NCI-H146 (cell line): ENCODE results near the gene ZNF48.
"Not testable (repeated sequence)": the region's sequence is repeated elsewhere in the genome, so short reads cannot be mapped to it uniquely, and the experiment has no call there.

Experiments
- DNase-seq: peaks from one replicate; lab custom pipeline; 2025; lab: John Stamatoyannopoulos, UW

Gene ZNF48

DNA sequence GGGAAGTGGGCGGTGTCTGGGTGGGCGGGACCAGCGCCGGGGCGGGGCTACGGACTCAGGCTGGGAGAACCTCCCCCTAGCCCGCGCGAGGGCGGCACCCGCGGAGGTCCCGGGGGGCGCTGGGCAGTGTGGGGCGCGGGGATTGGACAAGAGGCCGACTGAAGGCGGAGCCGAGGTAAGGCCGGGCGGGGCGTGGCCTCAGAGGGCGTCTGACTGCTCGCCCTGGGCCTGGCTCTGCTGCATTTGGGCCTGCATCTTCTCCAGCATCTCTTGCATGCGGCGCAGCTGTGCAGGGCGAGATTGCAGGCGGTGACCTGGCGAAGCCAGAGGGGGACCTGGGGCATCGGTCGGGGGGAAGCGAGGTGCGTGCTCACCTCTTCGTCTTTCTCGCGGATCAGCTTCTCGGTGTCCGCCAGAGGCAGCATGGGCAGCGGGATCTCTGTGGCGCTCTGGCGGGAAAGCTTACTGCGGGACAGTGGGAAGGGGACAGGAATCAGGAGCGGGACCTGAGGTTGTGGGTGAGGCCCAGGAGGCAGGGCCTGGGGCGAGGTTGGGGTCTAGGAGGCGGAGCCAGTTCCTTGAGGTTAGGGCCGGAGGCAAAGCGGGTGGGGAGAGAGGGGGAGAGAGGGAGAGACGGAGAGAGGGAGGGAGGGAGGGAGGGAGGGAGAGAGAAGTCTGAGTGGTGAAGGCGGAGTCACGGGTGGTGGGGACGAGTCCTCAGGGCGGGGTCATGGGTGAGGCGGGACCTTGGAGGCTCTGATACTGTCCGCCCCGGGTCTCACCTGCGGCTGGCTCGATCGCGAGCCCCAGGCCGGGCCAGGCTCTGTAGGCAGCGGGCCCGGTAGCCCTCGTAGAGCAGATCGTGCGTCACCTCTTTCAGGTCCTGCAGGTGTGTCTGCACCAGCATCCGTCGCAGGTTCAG lies 16.7 kb upstream of the ZNF48 start:
- DNase-seq: peak; percentile 99

DNA sequence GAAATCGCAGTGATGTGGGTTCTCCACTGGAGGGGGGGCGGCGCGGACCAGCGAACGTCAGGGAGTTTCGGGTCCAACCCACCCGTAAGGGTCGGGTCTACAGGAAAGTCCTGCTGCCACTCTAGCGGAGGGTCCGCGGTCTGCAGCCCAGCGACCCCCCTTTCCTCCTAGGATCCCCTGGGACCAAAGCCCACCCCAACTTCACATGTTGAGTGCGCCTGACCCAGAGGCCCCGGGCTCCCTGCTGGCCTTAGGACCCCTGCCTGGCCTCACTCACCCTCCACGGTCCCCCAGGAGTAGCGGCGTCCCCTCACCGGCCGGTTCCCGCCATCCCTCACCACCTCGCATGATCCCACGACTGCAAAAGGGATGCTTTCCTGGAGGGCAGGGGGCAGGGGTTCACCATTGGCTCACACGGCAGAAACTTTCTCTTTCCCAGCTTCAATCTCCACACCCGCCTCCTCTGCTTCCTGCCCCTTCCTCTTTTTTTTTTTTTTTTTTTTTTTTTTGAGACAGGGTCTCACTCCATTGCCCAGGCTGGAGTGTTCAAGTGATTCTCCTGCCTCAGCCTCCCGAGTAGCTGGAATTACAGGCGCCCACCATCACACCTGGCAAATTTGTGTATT lies 15.9 kb upstream of the ZNF48 start:
- no peak for DNase-seq

DNA sequence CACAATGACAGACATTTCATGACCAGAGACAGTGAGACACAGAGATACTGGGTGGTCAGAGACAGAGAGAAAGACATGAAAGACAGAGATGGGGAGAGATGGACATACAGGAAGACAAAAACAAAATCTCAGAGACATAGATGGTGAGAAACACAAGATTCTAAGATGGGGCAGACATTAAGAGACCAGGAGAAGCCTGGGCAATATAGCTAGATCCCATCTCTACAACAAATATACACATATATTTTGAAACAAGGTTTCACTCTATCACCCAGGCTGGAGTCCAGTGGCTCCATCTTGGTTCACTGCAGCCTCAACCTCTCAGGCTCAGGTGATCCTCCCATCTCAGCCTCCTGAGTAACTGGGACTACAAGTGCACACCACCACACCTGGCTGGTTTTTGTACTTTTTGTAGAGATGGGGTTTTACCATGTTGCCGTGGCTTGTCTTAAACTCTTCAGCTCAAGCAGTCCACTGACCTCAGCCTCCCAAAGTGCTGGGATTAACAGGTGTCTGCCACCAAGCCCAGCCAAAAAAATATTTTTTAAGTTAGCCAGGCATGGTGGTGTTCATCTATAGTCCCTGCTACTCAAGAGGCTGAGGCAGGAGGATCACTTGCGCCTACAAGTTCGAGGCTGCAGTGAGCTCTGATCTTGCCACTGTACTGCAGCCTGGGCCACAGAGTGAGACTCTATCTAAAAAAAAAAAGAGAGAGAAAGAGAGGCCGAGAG lies 15.0 kb upstream of the ZNF48 start:
- no peak for DNase-seq

DNA sequence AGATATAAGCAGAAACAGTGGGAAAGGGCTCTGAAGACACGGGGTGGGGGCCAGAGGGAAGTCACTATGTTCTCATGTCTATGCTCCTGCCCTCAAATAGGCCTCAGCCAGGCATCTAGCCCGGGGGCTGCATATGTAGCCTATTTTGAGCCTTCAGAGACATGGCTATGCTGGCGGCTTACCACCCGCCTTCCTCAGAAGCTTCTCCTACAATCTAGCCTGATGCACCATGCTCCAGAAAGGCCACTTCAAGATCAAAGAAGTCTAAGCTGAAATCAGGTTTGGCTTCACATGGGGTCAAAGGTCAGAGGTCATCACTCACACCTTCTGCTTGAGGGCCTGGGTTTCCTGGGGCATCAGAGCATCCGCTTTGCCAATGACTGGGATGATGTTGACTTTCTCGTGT lies 14.4 kb upstream of the ZNF48 start:
- DNase-seq: no peak

DNA sequence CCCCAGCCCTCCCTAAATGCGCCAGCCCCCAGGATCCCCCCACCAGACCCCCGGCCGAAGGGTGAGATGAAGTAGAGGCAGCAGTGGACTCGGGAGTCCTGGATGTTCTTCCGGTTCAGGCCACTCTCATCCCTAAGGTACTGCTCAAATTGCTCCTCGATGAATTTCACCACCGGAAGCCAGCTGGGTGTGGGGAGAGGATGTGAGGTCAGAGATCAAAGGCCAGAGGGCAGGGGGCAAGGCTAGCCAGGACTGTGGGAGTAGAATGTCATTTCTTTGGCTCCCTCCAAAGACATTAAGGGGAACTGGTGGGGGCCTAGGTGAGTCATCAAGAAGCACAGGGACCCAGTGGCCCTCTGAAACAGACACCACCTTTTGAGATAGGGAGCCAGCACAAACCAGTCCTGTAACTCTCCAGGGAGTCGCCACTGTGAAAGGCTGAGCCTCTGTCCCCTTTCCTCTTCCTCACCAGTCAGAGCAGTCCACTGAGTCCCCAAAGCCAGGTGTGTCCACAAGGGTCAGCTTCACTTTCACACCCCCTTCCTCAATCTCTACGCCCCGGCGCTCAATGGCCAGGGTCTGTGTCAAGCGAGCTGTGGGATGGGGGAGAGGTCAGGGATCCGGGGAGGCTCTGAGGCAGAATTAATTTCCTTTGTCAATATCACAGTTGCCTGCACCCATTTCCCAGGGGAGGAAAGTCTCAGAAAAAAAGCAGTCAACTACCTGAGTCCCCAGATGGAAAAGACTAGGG lies 13.8 kb upstream of the ZNF48 start:
- no peak for DNase-seq

DNA sequence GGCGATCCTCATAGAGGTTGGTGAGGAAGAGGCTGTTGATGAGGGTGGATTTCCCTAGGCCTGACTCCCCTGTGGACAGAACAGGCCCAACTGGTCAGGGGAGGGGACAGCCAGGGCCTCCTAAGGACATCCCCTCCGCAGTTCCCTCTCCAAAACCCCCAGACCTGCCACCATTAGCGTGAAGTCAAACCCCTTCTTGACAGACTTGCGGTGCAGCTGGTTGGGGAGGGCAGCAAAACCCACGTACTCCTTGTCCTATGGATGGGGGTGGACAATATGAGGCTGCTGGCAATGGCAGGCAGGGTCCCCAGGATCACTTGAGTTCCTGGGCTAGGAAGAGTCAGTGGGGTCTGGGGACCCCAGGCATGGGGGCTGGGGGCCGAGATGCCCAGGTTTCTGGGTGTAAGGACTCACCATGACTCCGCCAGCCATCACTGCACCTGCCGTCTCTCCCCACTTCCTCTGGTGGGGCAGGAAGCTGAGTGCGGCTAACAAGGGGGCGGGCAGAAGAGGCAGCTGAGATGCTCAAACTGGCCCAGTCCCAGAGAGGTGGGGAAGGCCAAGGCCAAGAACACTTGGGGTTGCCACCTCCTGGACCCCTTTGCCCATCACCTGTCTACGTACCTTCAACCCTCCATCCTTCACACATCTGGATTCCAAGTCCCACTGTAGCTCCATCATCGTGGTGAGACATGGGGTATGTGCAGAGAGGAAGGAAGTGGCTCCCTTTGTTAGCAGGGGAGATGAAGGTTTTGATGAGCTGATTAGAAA lies 12.9 kb upstream of the ZNF48 start, which contains the start of gene SEPTIN1:
SEPTIN1 (minus strand) TSS at position 451 of the 771 bp plus-strand sequence; CDS start at position 432, 19 bp downstream.
- no peak for DNase-seq

DNA sequence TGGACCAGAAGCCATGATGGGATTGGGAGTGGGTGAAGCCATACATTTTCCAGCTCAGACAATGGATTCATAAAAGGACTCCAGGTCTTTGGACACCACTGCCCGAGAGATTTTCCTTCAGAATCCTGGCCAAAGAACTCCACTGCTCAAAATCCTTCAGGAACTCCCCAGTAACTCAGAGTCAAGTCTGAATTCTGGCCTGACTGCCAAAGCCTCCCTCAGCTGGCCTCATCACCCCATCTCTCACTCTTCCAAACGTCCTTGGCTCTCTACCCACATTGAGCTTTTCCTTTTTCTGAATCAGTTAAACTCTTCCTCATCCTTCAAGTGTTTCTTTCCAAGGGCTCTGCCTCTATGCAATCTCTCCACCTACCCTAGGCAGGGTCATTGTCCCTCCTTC lies 11.7 kb upstream of the ZNF48 start:
- no peak for DNase-seq

DNA sequence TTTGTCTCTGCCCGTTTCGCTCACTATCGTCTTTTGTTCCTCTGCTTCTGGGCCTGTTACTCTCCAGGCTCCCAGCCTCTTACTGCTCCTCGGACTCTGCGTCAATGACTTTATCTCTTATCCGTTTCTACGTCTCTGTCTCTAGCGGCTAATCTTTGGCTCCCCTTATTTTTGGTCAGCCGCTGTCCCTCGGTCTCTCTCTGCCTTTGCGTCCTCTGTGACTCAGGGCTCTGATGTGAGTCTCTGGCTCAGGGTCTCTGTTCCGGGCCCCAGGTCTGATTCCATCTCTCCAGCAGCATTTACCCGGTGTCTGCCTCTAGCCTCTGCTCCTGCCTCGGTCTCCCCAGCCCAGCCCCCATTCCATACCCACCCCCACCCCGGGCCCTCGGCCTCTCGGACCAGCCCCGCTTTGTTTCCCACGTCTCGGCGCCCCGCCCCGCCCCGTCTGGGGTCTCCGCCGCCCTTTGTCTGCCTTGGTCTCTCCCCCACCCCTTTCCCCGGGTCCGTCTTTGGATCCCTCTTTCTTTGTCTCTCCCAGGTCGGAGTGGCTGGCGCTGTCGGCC lies 547 bp upstream of the ZNF48 start:
- peak; percentile 65 for DNase-seq

DNA sequence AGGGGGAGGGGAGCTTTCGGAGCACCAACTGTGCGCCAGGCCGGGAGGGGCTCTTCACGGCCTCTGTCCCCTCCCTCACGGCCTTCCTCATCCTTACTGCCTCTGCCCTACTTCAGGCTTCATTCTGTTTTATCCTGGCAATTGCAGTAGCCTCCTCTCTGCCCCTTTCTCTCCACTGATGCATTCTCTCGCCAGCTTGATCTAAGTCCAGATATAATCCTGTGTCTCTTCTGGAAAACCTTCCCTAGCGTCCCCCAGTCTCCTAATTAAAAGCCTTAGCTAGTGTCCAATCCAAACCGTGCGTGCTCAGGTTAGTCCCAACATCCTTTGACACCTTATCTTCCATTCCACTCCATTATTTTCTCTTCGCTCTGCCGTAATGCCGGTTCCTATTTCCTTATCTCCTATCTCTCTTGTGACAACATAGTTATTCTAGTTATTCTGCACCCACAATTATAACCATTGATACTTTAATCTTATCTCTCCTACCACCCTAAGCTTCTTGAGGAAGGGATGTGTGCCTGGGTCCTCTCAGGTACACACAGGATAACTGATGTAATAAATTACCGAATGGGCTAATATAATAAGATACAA lies 869 bp downstream of the ZNF48 start:
- DNase-seq: peak; percentile 68

DNA sequence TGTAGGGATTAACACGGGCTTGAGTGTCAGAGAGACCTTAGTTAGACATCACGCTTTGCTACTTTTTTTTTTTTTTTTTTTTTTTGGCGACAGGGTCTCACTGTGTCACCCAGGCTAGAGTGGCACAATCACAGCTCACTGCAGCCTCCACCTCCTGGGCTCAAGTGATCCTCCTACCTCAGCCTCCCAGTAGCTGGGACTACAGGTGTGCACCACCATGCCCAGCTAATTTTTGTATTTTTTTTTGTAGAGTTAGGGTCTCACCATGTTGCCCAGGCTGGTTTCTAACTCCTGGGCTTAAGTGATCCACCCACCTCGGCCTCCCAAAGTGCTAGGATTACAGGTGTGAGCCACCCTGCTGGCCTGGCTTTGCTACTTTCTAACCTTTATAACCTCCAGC lies 1.4 kb downstream of the ZNF48 start:
- not testable (repeated sequence) for DNase-seq

DNA sequence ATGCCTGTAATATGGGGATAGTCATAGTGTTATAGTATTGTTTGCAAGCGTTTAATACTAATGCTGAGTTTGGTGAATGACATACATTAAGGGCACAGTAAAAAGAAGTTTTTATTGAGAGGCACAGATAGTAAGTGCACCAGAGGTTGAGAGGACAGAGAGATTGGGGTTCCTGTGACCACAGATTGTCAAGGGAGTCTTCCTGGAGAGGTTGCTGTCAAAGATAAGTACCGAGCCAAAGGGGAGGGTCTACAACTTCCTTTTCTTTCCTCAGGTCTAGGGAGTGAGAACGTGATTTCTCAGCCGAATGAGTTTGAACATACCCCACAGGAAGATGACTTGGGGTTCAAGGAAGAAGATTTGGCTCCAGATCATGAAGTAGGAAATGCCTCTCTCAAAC lies 1.8 kb downstream of the ZNF48 start:
- no peak for DNase-seq

DNA sequence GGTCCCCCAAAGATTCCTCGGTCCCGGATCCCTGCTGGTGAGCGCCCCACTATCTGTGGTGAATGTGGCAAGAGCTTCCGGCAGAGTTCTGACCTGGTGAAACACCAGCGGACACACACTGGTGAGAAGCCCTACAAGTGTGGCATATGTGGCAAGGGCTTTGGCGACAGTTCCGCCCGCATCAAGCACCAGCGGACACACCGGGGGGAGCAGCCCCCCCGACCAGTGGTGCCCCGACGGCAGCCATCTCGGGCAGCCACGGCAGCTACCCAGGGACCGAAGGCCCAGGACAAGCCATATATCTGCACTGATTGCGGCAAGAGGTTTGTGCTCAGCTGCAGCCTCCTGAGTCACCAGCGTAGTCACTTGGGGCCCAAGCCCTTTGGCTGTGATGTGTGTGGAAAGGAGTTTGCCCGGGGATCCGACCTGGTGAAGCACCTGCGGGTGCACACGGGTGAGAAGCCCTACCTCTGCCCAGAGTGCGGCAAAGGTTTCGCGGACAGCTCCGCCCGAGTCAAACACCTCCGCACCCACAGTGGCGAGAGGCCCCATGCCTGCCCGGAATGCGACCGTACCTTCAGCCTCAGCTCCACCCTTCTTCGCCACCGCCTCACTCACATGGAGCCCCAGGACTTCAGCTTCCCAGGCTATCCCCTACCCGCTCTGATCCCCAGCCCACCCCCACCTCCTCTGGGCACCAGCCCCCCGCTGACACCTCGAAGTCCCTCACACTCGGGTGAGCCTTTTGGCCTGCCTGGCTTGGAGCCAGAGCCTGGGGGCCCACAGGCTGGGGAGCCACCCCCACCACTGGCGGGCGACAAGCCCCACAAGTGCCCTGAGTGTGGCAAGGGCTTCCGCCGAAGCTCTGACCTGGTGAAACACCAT lies 2.8 kb downstream of the ZNF48 start:
- no peak for DNase-seq

DNA sequence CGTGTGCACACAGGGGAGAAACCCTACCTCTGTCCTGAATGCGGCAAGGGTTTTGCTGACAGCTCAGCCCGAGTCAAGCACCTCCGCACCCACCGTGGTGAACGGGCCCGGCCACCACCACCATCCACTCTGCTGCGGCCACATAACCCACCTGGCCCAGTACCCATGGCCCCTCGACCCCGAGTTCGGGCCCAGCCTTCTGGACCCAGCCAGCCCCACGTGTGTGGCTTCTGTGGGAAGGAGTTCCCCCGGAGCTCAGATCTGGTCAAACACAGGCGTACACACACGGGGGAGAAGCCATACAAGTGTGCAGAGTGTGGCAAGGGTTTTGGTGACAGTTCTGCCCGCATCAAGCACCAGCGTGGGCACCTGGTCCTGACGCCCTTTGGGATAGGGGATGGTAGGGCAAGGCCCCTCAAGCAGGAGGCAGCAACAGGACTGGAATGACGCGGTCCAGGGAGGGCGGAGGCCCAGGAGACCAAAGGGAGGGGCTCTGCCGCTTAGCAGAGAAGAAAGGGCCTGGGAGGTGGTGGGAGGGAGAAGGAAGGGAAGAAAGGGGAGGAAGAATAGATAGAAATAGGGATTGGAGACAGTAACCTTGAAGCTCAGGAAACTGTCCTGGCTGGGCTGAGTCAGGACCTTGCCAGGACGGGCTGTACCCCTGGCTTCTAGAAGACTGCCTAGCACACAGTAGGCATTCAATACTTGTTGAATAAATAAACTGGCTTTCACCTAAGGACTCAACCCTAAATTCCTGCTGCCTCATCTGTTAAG lies 3.6 kb downstream of the ZNF48 start:
- DNase-seq: no peak

DNA sequence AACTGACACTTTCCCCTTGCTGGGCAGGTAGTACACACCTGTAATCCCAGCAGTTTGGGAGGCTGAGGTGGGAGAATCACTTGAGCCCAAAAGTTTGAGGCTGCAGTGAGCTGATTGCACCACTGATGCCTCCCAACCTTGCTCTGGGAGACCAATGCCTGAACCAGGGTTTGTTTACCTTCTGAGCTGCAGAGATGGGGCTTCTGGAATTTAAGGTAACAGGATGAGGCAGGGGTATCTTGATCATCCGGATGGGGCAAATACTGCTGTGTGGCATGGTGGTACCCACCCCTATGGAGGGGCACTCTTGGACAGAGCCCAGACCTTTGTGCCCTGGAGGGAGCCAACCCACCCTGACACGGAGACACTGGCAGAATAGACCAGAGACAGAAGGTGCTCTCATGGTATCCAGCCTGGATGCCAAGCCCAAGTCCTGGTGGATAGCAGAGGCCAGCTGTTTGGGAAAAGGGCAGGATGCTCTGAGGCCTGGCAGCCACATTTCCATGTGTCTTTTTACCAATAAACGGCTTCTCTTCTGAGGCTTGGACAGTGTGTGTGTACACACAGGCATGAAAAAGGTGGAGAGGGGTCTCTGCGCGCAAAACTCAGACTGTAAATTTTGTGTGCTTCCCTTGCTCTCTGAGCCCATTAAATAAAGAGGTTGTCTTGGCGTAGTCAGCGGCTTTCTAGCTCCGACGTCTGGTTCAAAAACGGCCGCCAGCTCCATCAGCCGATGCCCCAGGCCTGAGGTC lies 4.4 kb downstream of the ZNF48 start:
- DNase-seq: no peak

DNA sequence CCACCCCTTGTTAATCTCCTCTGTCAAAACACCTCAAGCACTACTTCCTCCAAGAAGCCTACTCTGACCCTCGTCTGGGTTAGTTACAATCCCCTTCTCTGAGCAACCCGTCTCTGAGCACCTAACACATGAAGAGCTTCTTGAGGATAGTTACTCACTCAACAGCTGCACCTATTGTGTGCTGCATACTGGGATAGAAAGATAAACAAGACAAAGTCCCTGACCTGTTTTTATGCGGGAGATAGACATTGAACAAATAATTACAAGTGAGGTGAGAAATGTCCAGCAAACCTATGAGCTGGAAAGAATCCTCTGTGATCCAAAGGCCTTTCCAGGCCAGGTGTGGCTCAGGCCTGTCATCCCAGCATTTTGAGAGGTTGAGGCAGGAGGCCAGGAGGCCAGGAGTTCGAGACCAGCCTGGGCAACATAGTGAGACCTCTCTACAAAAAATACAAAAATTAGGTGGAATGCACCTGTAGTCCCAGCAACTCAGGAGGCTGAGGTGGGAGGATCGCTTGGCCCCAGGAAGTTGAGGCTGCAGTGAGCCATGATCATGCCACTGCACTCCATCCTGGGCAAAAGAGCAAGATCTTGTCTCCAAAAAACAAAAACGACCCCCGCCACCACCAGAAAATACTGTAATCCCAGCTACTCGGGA lies 6.7 kb downstream of the ZNF48 start:
- DNase-seq: peak; percentile 28

DNA sequence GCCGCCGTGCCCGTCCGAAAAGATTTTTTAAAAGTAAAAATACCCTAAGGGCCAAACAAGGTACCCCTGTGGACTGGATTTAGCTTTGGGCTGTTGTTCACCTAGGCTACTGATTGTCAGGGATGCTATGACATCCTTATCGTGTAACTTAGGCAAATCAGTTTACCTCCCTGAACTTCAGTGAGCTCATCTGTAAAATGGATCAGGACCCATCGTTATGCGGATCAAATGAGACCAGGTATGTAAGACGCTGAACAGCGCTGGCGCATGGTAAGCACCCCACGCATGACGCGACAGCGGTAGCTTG lies 11.5 kb downstream of the ZNF48 start:
- no peak for DNase-seq

DNA sequence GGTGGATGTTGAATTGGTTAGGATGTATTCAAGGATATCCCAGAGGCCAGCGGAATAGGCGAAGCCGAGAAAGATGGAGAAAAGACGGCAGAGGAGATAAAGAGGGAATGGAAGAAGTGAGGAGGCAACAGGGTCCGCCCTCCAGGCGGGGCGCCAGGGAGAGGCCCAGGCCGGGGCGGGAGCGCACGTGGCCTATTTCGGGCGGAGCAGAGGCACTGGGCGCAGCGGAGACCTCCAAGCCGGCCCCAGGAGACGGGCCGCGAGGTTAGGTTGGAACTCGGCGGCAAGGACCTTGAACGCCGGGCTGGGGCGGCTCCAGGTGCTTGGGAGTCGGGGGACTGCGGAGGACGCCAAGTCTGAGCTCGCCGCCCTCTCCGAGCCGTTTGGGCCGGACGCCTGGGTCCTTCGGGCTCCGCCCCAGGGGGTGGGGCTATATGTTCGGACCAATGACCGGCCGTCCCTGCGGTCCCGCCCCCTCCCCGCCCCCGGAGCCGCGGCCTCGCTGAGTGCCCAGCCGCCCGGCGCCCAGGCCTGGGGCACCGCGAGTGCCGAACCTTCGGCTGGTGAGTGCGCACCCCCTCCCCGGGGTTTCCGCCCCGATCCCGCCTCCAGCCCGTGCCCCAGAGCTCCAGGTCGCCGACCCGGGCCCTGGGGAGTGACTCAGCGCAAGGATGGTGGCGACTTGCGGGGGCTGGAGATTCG lies 12.0 kb downstream of the ZNF48 start, which contains the start of gene ZNF771:
ZNF771 (plus strand) TSS at position 505 of the 702 bp plus-strand sequence. CDS start 448 bp downstream, outside the sequence.
- DNase-seq: peak; percentile 97
